Measurements from ENCODE around the gene PHETA1.

- no peak for TF ChIP-seq CTCF (IDR thresholded peaks at IDR 0.05; ENCODE audit: insufficient read depth, low read depth, low read length)
- TF ChIP-seq EZH2 (IDR thresholded peaks at IDR 0.05; ENCODE audit: insufficient read depth, low read length): no peak
Observed at GRCh38 chr12:111393700-111394300, 24.9 kb upstream of the PHETA1 start.
